Testis (tissue), 2 donors: Measurements from ENCODE around the gene UGT1A6.

Experiments used
- POLR2A ChIP-seq: fragments of 450-650 bp; IDR thresholded peaks from one replicate; pipeline ENCODE4 v1.6.1; 2017; ENCODE audit warnings: antibody characterized with exemption, mild to moderate bottlenecking, moderate library complexity
- TF ChIP-seq, protein P1 (sequence below), 3 experiments: fragments of 450-650 bp in 2 of 3; fragments of 200-600 bp in 1 of 3; sonication (generic) in 1 of 3; IDR thresholded peaks; one replicate each; pipeline ENCODE4 v1.5.1; 2016 to 2019; ENCODE audit warnings: antibody characterized with exemption in 3 of 3, mild to moderate bottlenecking in 2 of 3, moderate library complexity in 1 of 3

DNA sequence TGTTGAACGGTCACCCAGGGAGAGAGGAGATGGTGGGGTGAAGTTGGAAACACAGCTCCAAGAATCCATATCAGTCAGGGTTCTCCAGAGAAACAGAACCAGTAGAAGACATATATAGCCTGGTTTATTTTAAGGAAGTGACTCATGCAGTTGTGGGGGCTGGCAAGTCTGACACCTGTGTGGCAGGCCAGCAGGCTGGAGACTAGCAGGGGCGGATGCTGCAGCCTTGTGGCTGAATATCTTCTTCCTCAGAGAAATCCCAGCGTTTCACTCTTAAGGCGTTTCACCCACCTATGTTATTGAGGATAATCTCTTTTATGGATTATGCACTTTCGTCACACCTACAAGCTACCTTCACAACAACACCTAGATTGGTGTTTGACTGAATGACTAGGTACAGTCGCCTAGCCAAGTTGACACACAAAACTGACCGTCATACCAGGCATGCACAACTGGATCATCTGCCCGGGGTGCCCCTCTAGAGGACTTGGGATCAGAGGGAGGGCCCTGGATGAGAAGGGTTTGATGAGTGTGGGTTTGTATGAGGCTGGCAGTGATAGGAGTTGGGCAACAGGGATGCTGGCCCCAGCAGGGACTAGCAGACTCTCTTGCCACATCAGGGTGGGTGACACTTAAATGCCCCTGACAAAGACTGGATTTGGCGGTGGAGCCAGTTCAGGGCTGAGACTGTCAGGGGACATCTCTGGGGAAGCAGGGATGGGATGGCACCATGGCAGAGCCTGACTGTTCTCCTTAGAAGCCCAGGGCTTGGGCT, 108.9 kb downstream of the UGT1A6 start:
- TF ChIP-seq, protein P1, sequence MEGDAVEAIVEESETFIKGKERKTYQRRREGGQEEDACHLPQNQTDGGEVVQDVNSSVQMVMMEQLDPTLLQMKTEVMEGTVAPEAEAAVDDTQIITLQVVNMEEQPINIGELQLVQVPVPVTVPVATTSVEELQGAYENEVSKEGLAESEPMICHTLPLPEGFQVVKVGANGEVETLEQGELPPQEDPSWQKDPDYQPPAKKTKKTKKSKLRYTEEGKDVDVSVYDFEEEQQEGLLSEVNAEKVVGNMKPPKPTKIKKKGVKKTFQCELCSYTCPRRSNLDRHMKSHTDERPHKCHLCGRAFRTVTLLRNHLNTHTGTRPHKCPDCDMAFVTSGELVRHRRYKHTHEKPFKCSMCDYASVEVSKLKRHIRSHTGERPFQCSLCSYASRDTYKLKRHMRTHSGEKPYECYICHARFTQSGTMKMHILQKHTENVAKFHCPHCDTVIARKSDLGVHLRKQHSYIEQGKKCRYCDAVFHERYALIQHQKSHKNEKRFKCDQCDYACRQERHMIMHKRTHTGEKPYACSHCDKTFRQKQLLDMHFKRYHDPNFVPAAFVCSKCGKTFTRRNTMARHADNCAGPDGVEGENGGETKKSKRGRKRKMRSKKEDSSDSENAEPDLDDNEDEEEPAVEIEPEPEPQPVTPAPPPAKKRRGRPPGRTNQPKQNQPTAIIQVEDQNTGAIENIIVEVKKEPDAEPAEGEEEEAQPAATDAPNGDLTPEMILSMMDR (IDR thresholded peaks at IDR 0.05): no peak
- TF ChIP-seq POLR2A: no peak
